Cardiac muscle cell (in vitro differentiated cells and primary cell): Measurements from ENCODE around the gene AFG3L2. TPM values are rescaled to one million over a fixed set of nuclear protein-coding genes. Genes with fewer than 3 reads are reported as not detected.

Source experiments
- DNase-seq, 2 donors: peaks; one replicate each; pipeline versions ENCODE4 v3.0.0 to v3.0.0-alpha.2; 2010 to 2017; ENCODE audit warnings: low read depth in 1 of 2, low spot score in 1 of 2
- H3K27ac ChIP-seq: fragments of 200-600 bp; sonication (generic); 2 replicates; pipeline ENCODE4 v1.5.1; 2016
- H3K27me3 ChIP-seq: fragments of 200-600 bp; sonication (generic); 2 replicates; pipeline ENCODE4 v1.6.0; 2016; ENCODE audit warnings: control low read depth
- H3K36me3 ChIP-seq: fragments of 200-600 bp; sonication (generic); 2 replicates; pipeline ENCODE4 v1.5.1; 2016; ENCODE audit warnings: control low read depth
- H3K4me1 ChIP-seq: fragments of 200-600 bp; sonication (generic); 2 replicates; pipeline ENCODE4 v1.8.1; 2017; ENCODE audit warnings: low read depth, mild to moderate bottlenecking, mixed run types
- H3K4me3 ChIP-seq: fragments of 200-600 bp; sonication (generic); 2 replicates; pipeline ENCODE4 v1.5.1; 2016; ENCODE audit warnings: mild to moderate bottlenecking
- H3K9me3 ChIP-seq: fragments of 200-600 bp; sonication (generic); 2 replicates; pipeline ENCODE4 v1.5.1; 2017; ENCODE audit warnings: low read depth, mild to moderate bottlenecking, control low read depth
- polyA plus RNA-seq: library from polyadenylated mRNA; unstranded; fragments of >200 nt; fragmentation: Nextera tagmentation; extraction: Ambion mirVana; gene quantifications from 2 replicates; pipeline ENCODE4 v1.2.1, GENCODE V29; 2016
- total RNA-seq: library from RNA; depleted of rRNA; stranded (reverse); fragments of >200 nt; gene quantifications from 2 replicates; pipeline ENCODE4 v1.2.3, GENCODE V29; 2016
- TF ChIP-seq, protein P1 (sequence below): IDR thresholded peaks from 2 replicates; pipeline ENCODE4 v1.5.1; 2012; ENCODE audit warnings: low read depth, mild to moderate bottlenecking, low read length

AFG3L2 gene
- total and polyA plus RNA-seq, 2 experiments from 2014 or later = 83.5 to 97.6 TPM

DNA sequence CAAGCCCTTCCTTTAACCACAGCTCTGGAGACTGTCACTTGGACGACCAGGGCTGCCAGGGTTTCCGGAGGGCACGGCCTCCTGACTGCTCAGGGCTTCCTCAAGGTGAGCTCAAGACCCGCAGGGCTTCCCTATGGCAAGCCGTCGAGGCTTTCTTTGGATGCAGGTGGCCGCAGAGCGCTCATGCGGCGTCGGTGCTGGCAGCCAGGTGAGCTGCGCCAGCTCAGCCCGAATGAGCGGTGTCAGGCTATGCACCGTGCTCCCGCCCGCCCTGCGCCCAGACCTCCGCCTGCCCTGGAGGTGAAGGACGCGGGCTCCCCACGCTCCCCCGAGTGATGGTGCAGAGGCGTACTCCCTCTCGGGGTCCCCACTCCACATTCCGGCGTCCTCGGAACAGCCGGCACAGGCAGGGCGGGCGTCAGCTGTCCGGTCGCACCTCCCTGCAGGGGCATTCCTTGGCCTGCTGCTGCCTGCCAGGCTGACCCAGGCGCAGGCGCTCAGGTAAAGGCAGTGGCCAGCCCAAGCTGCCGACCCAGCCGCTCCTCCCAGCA, 89.8 kb downstream of the AFG3L2 start:
- peak overlapping the region; percentile 21 for H3K4me3 ChIP-seq
- TF ChIP-seq, protein P1, sequence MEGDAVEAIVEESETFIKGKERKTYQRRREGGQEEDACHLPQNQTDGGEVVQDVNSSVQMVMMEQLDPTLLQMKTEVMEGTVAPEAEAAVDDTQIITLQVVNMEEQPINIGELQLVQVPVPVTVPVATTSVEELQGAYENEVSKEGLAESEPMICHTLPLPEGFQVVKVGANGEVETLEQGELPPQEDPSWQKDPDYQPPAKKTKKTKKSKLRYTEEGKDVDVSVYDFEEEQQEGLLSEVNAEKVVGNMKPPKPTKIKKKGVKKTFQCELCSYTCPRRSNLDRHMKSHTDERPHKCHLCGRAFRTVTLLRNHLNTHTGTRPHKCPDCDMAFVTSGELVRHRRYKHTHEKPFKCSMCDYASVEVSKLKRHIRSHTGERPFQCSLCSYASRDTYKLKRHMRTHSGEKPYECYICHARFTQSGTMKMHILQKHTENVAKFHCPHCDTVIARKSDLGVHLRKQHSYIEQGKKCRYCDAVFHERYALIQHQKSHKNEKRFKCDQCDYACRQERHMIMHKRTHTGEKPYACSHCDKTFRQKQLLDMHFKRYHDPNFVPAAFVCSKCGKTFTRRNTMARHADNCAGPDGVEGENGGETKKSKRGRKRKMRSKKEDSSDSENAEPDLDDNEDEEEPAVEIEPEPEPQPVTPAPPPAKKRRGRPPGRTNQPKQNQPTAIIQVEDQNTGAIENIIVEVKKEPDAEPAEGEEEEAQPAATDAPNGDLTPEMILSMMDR = no peak
- peaks cover 9% of the 10 kb centered on the region for H3K27me3 ChIP-seq
- no peaks in the 10 kb centered on the region for H3K9me3 ChIP-seq
- no peak for DNase-seq
- no peak overlapping the region for H3K27ac ChIP-seq
- peaks cover 16% of the 10 kb centered on the region for H3K4me1 ChIP-seq
- H3K36me3 ChIP-seq = no peaks in the 10 kb centered on the region

DNA sequence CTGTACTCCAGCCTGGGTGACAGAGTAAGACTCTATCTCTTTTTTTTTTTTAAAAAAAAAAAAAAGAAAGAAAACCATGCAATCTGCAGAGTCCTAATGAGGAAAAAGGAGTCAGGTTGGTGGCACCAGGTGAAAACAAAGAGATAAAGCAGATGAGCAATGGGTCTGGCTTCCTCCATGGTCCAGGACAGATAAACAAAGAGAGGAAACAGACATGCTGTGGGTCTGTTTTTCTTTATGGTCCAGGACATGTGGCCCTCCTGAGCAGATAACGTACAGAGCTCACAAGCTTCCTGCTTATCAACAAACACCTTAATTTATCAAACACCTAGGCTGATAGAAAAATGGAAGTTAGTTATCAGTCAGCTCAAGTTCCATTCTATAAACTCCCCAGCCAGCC, 93.4 kb downstream of the AFG3L2 start:
- no peaks in the 10 kb centered on the region for H3K36me3 ChIP-seq
- DNase-seq = no peak
- peaks cover 9% of the 10 kb centered on the region for H3K27me3 ChIP-seq
- peaks cover 29% of the 10 kb centered on the region for H3K4me1 ChIP-seq
- H3K9me3 ChIP-seq = no peaks in the 10 kb centered on the region
- no peak overlapping the region for H3K4me3 ChIP-seq
- H3K27ac ChIP-seq = peak overlapping the region; percentile 65
- TF ChIP-seq, protein P1 = no peak

- no peaks in the 10 kb centered on the region for H3K36me3 ChIP-seq
- DNase-seq = peak; percentile 33 to 52
- H3K9me3 ChIP-seq = no peaks in the 10 kb centered on the region
- H3K27me3 ChIP-seq = peaks cover 9% of the 10 kb centered on the region
- TF ChIP-seq, protein P1 = peak; percentile 38
- no peak overlapping the region for H3K4me3 ChIP-seq
- H3K4me1 ChIP-seq = peaks cover 30% of the 10 kb centered on the region
- H3K27ac ChIP-seq = no peak overlapping the region
These were observed 93.8 kb downstream of the AFG3L2 start for GRCh38 chr18:12283256-12283655.

- H3K36me3 ChIP-seq = no peaks in the 10 kb centered on the region
- TF ChIP-seq, protein P1 = no peak
- DNase-seq = peak in 1 of 2 donors; percentile 68
- H3K9me3 ChIP-seq = no peaks in the 10 kb centered on the region
- peaks cover 9% of the 10 kb centered on the region for H3K27me3 ChIP-seq
- H3K27ac ChIP-seq = peak overlapping the region; percentile 26
- peaks cover 36% of the 10 kb centered on the region for H3K4me1 ChIP-seq
- no peak overlapping the region for H3K4me3 ChIP-seq
These were observed 94.5 kb downstream of the AFG3L2 start for GRCh38 chr18:12282442-12283039.

- no peak for DNase-seq
- Histone ChIP-seq H3K27ac (peak overlapping the region; percentile 26), H3K4me3 (no peak overlapping the region), H3K27me3 (peaks cover 3% of the 10 kb centered on the region), H3K4me1 (peaks cover 38% of the 10 kb centered on the region), H3K36me3 (no peaks in the 10 kb centered on the region), H3K9me3 (no peaks in the 10 kb centered on the region)
- TF ChIP-seq, protein P1 = no peak
These were observed 95.2 kb downstream of the AFG3L2 start for GRCh38 chr18:12281861-12282260.
